ENCODE data around the gene MTX1. TPM values are rescaled to one million over a fixed set of nuclear protein-coding genes. Genes with fewer than 3 reads are reported as not detected.

The MTX1 gene
- total RNA-seq, 1 experiment from 2014 or later = 69.1 TPM

DNA sequence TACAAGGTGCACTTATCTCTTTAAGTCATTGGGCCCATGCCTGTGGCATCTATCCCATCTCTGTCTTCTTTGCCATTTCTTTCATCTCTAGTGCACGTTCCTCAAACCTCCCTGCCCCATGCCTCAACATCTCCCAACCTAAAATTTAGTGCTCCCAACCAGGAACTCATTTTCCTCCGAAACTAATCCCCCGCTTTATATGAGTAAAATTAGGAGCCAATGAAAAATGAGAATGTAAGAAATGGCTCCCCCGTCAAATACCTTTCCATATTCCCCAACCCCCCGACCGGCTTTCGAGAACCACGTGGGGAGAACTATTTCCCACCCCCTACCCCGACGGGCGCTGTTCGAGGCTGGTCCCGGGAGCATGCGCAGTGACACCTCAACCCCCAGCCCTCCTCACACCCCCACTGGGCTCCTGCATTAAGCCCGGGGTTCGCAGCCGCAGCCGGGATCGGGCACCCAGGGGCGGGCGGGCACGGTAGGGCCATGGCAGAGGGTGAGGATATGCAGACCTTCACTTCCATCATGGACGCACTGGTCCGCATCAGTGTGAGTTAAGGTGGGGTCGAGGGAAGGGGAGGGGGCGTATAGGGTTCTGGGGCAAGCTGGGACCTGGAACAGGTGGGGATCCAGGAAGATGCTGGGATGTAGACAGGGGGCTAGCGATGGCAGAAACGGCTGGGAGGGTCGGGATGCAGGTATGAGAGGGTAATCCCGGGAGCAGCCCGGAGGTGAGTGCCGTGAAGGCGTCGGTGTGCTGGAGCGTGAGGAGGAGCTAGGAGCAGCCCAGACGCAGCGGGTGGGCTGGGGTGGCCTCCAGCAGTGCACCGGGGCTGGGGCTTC lies 34.8 kb upstream of the MTX1 start, which contains the start of gene TRIM46:
TRIM46 (plus strand) TSS at position 372 of the 846 bp plus-strand sequence; CDS start at position 490, 118 bp downstream.
- no peaks in the 10 kb centered on the region for H3K9me2 ChIP-seq (ENCODE audit: insufficient read depth)
- no peaks in the 10 kb centered on the region for H4K20me1 ChIP-seq (ENCODE audit: insufficient read depth)
- intact Hi-C loops (cut with micrococcal nuclease) = loop anchor here (1.0 to 10.0 kb wide), 2 partner anchors 54 to 151 kb away; partner anchors contain the start of gene RUSC1
- RAD21 ChIA-PET (ENCODE audit: low non-redundant PET in 1 of 2, low total read pairs in 2 of 2, uncharacterized antibody in 2 of 2, unreplicated experiment in 2 of 2) = interaction anchor here (0.8 to 1.3 kb wide), 2 partner anchors 20 to 82 kb away, joined by 3 to 4 read pairs; no protein-coding TSS in a partner anchor
- H3K36me3 ChIP-seq (ENCODE audit: control insufficient read depth in 1 of 2, insufficient read depth in 2 of 2, low read length in 2 of 2) = peaks cover 2 to 7% of the 10 kb centered on the region in 2 experiments; a peak in 3 of 4 replicates
- CTCF ChIA-PET = interaction anchor here (0.7 to 4.6 kb wide), 32 partner anchors 9 to 478 kb away, joined by 3 to 71 read pairs (median 4); partner anchors contain the start of genes CLK2, EFNA3, EFNA4 and MTX1
- TF ChIP-seq ATF3 (IDR thresholded peaks at IDR 0.05) (no peak), POLR2A (IDR thresholded peaks at IDR 0.05; ENCODE audit: borderline replicate concordance, extremely low read depth, insufficient read depth, insufficient read length) (peak; percentile 18), EGR1 (IDR thresholded peaks at IDR 0.05; ENCODE audit: low read depth) (no peak), ELF1 (IDR thresholded peaks at IDR 0.05; ENCODE audit: borderline replicate concordance, low read depth) (no peak), SIN3A (IDR thresholded peaks at IDR 0.05; ENCODE audit: low read depth) (no peak), YY1 (IDR thresholded peaks at IDR 0.05; ENCODE audit: extremely low read depth, insufficient replicate concordance, low read depth, low read length) (peak; percentile 30)
- TF ChIP-seq, protein P1, sequence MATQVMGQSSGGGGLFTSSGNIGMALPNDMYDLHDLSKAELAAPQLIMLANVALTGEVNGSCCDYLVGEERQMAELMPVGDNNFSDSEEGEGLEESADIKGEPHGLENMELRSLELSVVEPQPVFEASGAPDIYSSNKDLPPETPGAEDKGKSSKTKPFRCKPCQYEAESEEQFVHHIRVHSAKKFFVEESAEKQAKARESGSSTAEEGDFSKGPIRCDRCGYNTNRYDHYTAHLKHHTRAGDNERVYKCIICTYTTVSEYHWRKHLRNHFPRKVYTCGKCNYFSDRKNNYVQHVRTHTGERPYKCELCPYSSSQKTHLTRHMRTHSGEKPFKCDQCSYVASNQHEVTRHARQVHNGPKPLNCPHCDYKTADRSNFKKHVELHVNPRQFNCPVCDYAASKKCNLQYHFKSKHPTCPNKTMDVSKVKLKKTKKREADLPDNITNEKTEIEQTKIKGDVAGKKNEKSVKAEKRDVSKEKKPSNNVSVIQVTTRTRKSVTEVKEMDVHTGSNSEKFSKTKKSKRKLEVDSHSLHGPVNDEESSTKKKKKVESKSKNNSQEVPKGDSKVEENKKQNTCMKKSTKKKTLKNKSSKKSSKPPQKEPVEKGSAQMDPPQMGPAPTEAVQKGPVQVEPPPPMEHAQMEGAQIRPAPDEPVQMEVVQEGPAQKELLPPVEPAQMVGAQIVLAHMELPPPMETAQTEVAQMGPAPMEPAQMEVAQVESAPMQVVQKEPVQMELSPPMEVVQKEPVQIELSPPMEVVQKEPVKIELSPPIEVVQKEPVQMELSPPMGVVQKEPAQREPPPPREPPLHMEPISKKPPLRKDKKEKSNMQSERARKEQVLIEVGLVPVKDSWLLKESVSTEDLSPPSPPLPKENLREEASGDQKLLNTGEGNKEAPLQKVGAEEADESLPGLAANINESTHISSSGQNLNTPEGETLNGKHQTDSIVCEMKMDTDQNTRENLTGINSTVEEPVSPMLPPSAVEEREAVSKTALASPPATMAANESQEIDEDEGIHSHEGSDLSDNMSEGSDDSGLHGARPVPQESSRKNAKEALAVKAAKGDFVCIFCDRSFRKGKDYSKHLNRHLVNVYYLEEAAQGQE (IDR thresholded peaks at IDR 0.05; ENCODE audit: low read depth) = no peak
- TF ChIP-seq, protein P2, sequence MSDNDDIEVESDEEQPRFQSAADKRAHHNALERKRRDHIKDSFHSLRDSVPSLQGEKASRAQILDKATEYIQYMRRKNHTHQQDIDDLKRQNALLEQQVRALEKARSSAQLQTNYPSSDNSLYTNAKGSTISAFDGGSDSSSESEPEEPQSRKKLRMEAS (IDR thresholded peaks at IDR 0.05) = no peak
- peak within 1 kb of the TSS; percentile 84 to 97 for H3K4me3 ChIP-seq (replicated peaks in 1 of 2; ENCODE audit: low read depth in 1 of 2, low read length in 2 of 2)
- peak within 1 kb of the TSS; percentile 66 for H2AFZ ChIP-seq (ENCODE audit: low read depth, low read length, poor library complexity, severe bottlenecking)
- POLR2A ChIA-PET = interaction anchor here (0.5 to 2.5 kb wide), 11 partner anchors 11 to 200 kb away, joined by 3 to 15 read pairs (median 3); partner anchors contain the start of genes ADAM15 and SLC50A1
- DNase-seq (ENCODE audit: low read depth, low spot score) (no peak), ATAC-seq (peak; percentile 51)
- no peaks in the 10 kb centered on the region for H3K27me3 ChIP-seq (ENCODE audit: insufficient read depth, low read length)
- no peaks in the 10 kb centered on the region for H3K9me3 ChIP-seq (ENCODE audit: control insufficient read depth in 1 of 2, insufficient read depth in 1 of 2, low read depth in 1 of 2, low read length in 2 of 2)
- peak within 1 kb of the TSS; percentile 87 for H3K9ac ChIP-seq (ENCODE audit: low read length)
- H3K4me1 ChIP-seq (ENCODE audit: control insufficient read depth in 1 of 2, insufficient read depth in 2 of 2, low read length in 2 of 2) = peaks cover 7 to 42% of the 10 kb centered on the region in 2 experiments; a peak in 3 of 4 replicates
- H3K27ac ChIP-seq (ENCODE audit: low read depth, low read length) = peak within 1 kb of the TSS; percentile 76
- no TSS peak for BruUV-seq (replicated peaks)
- peak within 1 kb of the TSS; percentile 76 for H3K4me2 ChIP-seq (ENCODE audit: low read length)
- peaks cover 25% of the 10 kb centered on the region for H3K79me2 ChIP-seq (ENCODE audit: insufficient read depth, low read length)
